ENCODE results near the gene PEF1.

GRCh38 chr1:31617916-31618746 is 26.5 kb downstream of the PEF1 start:
- TF ChIP-seq POLR2A (IDR thresholded peaks at IDR 0.05) (no peak), CTCF (IDR thresholded peaks at IDR 0.05) (no peak)
